Dendritic cell treated with granulocyte-macrophage colony-stimulating factor and Interleukin-4, amounts not matched to agents 40 ng/mL and 50 ng/mL, for 4 days (primary cell): ENCODE measurements around the gene C9orf152.

ENCODE experiments used
- H3K27ac Mint-ChIP-seq: one replicate; pipeline ENCODE4 v1.8.0; 2022; ENCODE audit warnings: mild to moderate bottlenecking, mixed read lengths
- H3K27me3 Mint-ChIP-seq: one replicate; pipeline ENCODE4 v1.8.0; 2022; ENCODE audit warnings: mild to moderate bottlenecking, mixed read lengths
- H3K36me3 Mint-ChIP-seq: one replicate; pipeline ENCODE4 v1.8.0; 2022; ENCODE audit warnings: low read depth, mixed read lengths
- H3K4me1 Mint-ChIP-seq: one replicate; pipeline ENCODE4 v1.8.0; 2022; ENCODE audit warnings: low read depth, mixed read lengths
- H3K4me3 Mint-ChIP-seq: one replicate; pipeline ENCODE4 v1.8.0; 2022; ENCODE audit warnings: mild to moderate bottlenecking, moderate library complexity, mixed read lengths
- H3K9me3 Mint-ChIP-seq: one replicate; pipeline ENCODE4 v1.8.0; 2022; ENCODE audit warnings: mixed read lengths
- intact Hi-C: fragments of 100-400 bp; cut with micrococcal nuclease; formaldehyde crosslinking; loops from one replicate; pipeline ENCODE4 v1.15.0; 2022

Gene C9orf152

GRCh38 chr9:110183208-110184145, 24.5 kb downstream of the C9orf152 start:
- H3K36me3 Mint-ChIP-seq, result no peaks in the 10 kb centered on the region
- H3K9me3 Mint-ChIP-seq, result no peaks in the 10 kb centered on the region
- H3K27ac Mint-ChIP-seq, result no peak overlapping the region
- peaks cover 10% of the 10 kb centered on the region for H3K4me1 Mint-ChIP-seq
- intact Hi-C loops, result loop anchor here (1.0 to 5.0 kb wide), 3 partner anchors 34 to 439 kb away; no protein-coding TSS in a partner anchor
- no peak overlapping the region for H3K4me3 Mint-ChIP-seq
- no peaks in the 10 kb centered on the region for H3K27me3 Mint-ChIP-seq

GRCh38 chr9:110180511-110181434, 27.2 kb downstream of the C9orf152 start:
- no peaks in the 10 kb centered on the region for H3K36me3 Mint-ChIP-seq
- H3K9me3 Mint-ChIP-seq, result no peaks in the 10 kb centered on the region
- no peaks in the 10 kb centered on the region for H3K4me1 Mint-ChIP-seq
- H3K4me3 Mint-ChIP-seq, result no peak overlapping the region
- intact Hi-C loops, result loop anchor here (5.0 kb wide), 1 partner anchor 247 kb away; no protein-coding TSS in a partner anchor
- H3K27me3 Mint-ChIP-seq, result no peaks in the 10 kb centered on the region
- H3K27ac Mint-ChIP-seq, result no peak overlapping the region

- H3K4me1 Mint-ChIP-seq, result no peaks in the 10 kb centered on the region
Measured at GRCh38 chr9:110179734-110180133, 28.2 kb downstream of the C9orf152 start.

GRCh38 chr9:110178281-110178680, 29.7 kb downstream of the C9orf152 start:
- Mint-ChIP-seq H3K36me3 (no peaks in the 10 kb centered on the region), H3K9me3 (no peaks in the 10 kb centered on the region), H3K4me1 (peaks cover 5% of the 10 kb centered on the region), H3K27ac (no peak overlapping the region), H3K27me3 (no peaks in the 10 kb centered on the region), H3K4me3 (no peak overlapping the region)
- intact Hi-C loops, result no loop called here

More at GRCh38 chr9:110179734-110180133, 28.2 kb downstream of the C9orf152 start:
- Mint-ChIP-seq H3K9me3 (no peaks in the 10 kb centered on the region), H3K4me3 (no peak overlapping the region), H3K27ac (peak overlapping the region; percentile 25), H3K36me3 (no peaks in the 10 kb centered on the region), H3K27me3 (no peaks in the 10 kb centered on the region)
- intact Hi-C loops, result loop anchor here (5.0 kb wide), 1 partner anchor 248 kb away; no protein-coding TSS in a partner anchor

GRCh38 chr9:110175275-110175968, 32.5 kb downstream of the C9orf152 start:
- H3K27me3 Mint-ChIP-seq, result no peaks in the 10 kb centered on the region
- H3K9me3 Mint-ChIP-seq, result no peaks in the 10 kb centered on the region
- H3K4me3 Mint-ChIP-seq, result no peak overlapping the region
- intact Hi-C loops, result no loop called here
- peak overlapping the region; percentile 63 for H3K27ac Mint-ChIP-seq
- H3K4me1 Mint-ChIP-seq, result peaks cover 22% of the 10 kb centered on the region
- H3K36me3 Mint-ChIP-seq, result no peaks in the 10 kb centered on the region

GRCh38 chr9:110173322-110173642, 34.7 kb downstream of the C9orf152 start:
- Mint-ChIP-seq H3K9me3 (no peaks in the 10 kb centered on the region), H3K36me3 (peaks cover 9% of the 10 kb centered on the region), H3K27ac (peak overlapping the region; percentile 14), H3K27me3 (no peaks in the 10 kb centered on the region), H3K4me1 (peaks cover 23% of the 10 kb centered on the region), H3K4me3 (peak overlapping the region; percentile 58)
- intact Hi-C loops, result no loop called here

- intact Hi-C loops, result no loop called here
- Mint-ChIP-seq H3K27me3 (no peaks in the 10 kb centered on the region), H3K4me3 (no peak overlapping the region), H3K4me1 (peaks cover 23% of the 10 kb centered on the region), H3K27ac (no peak overlapping the region), H3K36me3 (peaks cover 9% of the 10 kb centered on the region), H3K9me3 (no peaks in the 10 kb centered on the region)
Measured at GRCh38 chr9:110170357-110171257, 37.4 kb downstream of the C9orf152 start.

GRCh38 chr9:110168486-110168885, 39.5 kb downstream of the C9orf152 start:
- Mint-ChIP-seq H3K36me3 (peaks cover 9% of the 10 kb centered on the region), H3K9me3 (no peaks in the 10 kb centered on the region), H3K4me1 (peaks cover 20% of the 10 kb centered on the region), H3K4me3 (no peak overlapping the region), H3K27me3 (no peaks in the 10 kb centered on the region), H3K27ac (no peak overlapping the region)
- intact Hi-C loops, result no loop called here

GRCh38 chr9:110161940-110162339, 46.0 kb downstream of the C9orf152 start:
- H3K4me1 Mint-ChIP-seq, result peaks cover 15% of the 10 kb centered on the region
- no peak overlapping the region for H3K27ac Mint-ChIP-seq
- intact Hi-C loops, result no loop called here
- no peaks in the 10 kb centered on the region for H3K36me3 Mint-ChIP-seq
- H3K4me3 Mint-ChIP-seq, result no peak overlapping the region
- no peaks in the 10 kb centered on the region for H3K9me3 Mint-ChIP-seq
- H3K27me3 Mint-ChIP-seq, result no peaks in the 10 kb centered on the region

- Mint-ChIP-seq H3K27me3 (no peaks in the 10 kb centered on the region), H3K4me3 (no peak overlapping the region), H3K4me1 (peaks cover 27% of the 10 kb centered on the region), H3K36me3 (no peaks in the 10 kb centered on the region), H3K27ac (no peak overlapping the region), H3K9me3 (no peaks in the 10 kb centered on the region)
- intact Hi-C loops, result no loop called here
Measured at GRCh38 chr9:110160685-110161084, 47.3 kb downstream of the C9orf152 start.

GRCh38 chr9:110160123-110160522, 47.8 kb downstream of the C9orf152 start:
- H3K9me3 Mint-ChIP-seq, result no peaks in the 10 kb centered on the region
- no peak overlapping the region for H3K27ac Mint-ChIP-seq
- intact Hi-C loops, result no loop called here
- H3K4me1 Mint-ChIP-seq, result peaks cover 27% of the 10 kb centered on the region
- no peaks in the 10 kb centered on the region for H3K27me3 Mint-ChIP-seq
- H3K4me3 Mint-ChIP-seq, result no peak overlapping the region
- no peaks in the 10 kb centered on the region for H3K36me3 Mint-ChIP-seq

GRCh38 chr9:110157823-110158664, 49.9 kb downstream of the C9orf152 start:
- H3K27me3 Mint-ChIP-seq, result no peaks in the 10 kb centered on the region
- H3K27ac Mint-ChIP-seq, result peak overlapping the region; percentile 25
- H3K9me3 Mint-ChIP-seq, result no peaks in the 10 kb centered on the region
- no peak overlapping the region for H3K4me3 Mint-ChIP-seq
- intact Hi-C loops, result loop anchor here (10.0 kb wide), 1 partner anchor 583 kb away; no protein-coding TSS in a partner anchor
- H3K36me3 Mint-ChIP-seq, result no peaks in the 10 kb centered on the region
- H3K4me1 Mint-ChIP-seq, result peaks cover 30% of the 10 kb centered on the region
